NK-92 (cell line): ENCODE data around the gene FADS1.

Experiments
- DNase-seq: peaks from one replicate; lab custom pipeline; 2025; ENCODE audit not compliant: unreplicated experiment; lab: John Stamatoyannopoulos, UW

The FADS1 gene

GRCh38 chr11:61797263-61797944 is 19.4 kb downstream of the FADS1 start:
- DNase-seq = no peak

GRCh38 chr11:61795876-61796526 is 20.8 kb downstream of the FADS1 start:
- no peak for DNase-seq

- DNase-seq = no peak
These were observed 21.3 kb downstream of the FADS1 start for GRCh38 chr11:61795459-61795858.

- no peak for DNase-seq
These were observed 22.2 kb downstream of the FADS1 start for GRCh38 chr11:61794579-61794978.

GRCh38 chr11:61793829-61794204 is 23.0 kb downstream of the FADS1 start:
- no peak for DNase-seq

GRCh38 chr11:61793083-61793828 is 23.5 kb downstream of the FADS1 start:
- no peak for DNase-seq

GRCh38 chr11:61792310-61793082 is 24.3 kb downstream of the FADS1 start, which contains the start of the genes FEN1 and TMEM258:
Gene FEN1 (plus strand): TSS chr11:61792911. CDS start chr11:61795362, 2,451 bp downstream.
Gene TMEM258 (minus strand): TSS chr11:61792599. CDS start chr11:61792558, 41 bp downstream.
- no peak for DNase-seq

GRCh38 chr11:61791737-61792309 is 25.0 kb downstream of the FADS1 start:
- no peak for DNase-seq

GRCh38 chr11:61787928-61788491 is 28.8 kb downstream of the FADS1 start:
- no peak for DNase-seq

- DNase-seq = no peak
These were observed 30.9 kb downstream of the FADS1 start for GRCh38 chr11:61785837-61786402.

- no peak for DNase-seq
These were observed 32.3 kb downstream of the FADS1 start for GRCh38 chr11:61784506-61784805.

- DNase-seq = no peak
These were observed 32.9 kb downstream of the FADS1 start for GRCh38 chr11:61783717-61784505.

- no peak for DNase-seq
These were observed 34.0 kb downstream of the FADS1 start for GRCh38 chr11:61782841-61783240.

GRCh38 chr11:61782299-61782698 is 34.5 kb downstream of the FADS1 start:
- DNase-seq = no peak

- DNase-seq = no peak
These were observed 35.2 kb downstream of the FADS1 start for GRCh38 chr11:61781585-61781984.

- no peak for DNase-seq
These were observed 36.1 kb downstream of the FADS1 start for GRCh38 chr11:61780581-61781162.

- DNase-seq = no peak
These were observed 36.9 kb downstream of the FADS1 start for GRCh38 chr11:61779666-61780525.

- DNase-seq = no peak
These were observed 37.7 kb downstream of the FADS1 start for GRCh38 chr11:61778920-61779650.
